ENCODE data around the gene CLEC4M.

CLEC4M gene

DNA sequence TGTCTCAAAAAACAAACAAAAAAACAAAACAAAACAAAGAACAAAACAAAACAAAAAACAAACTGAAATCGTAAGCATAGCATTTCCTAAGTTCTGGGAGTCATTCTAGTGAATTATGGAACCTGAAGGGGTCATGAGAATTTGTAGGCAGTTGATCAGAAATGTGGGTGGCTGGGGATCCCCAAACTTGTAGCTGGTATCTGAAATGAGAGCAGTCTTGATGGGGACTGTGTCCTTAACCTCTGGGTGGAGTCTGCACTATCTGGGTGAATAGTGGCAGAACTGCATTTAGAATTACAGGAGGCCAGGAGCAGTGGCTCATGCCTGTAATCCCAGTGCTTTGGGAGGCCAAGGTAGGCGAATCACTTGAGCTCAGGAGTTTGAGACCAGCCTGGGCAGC is 37.3 kb upstream of the CLEC4M start:
- no peak for DNase-seq (ENCODE audit: extremely low spot score)
- TF ChIP-seq, protein P1, sequence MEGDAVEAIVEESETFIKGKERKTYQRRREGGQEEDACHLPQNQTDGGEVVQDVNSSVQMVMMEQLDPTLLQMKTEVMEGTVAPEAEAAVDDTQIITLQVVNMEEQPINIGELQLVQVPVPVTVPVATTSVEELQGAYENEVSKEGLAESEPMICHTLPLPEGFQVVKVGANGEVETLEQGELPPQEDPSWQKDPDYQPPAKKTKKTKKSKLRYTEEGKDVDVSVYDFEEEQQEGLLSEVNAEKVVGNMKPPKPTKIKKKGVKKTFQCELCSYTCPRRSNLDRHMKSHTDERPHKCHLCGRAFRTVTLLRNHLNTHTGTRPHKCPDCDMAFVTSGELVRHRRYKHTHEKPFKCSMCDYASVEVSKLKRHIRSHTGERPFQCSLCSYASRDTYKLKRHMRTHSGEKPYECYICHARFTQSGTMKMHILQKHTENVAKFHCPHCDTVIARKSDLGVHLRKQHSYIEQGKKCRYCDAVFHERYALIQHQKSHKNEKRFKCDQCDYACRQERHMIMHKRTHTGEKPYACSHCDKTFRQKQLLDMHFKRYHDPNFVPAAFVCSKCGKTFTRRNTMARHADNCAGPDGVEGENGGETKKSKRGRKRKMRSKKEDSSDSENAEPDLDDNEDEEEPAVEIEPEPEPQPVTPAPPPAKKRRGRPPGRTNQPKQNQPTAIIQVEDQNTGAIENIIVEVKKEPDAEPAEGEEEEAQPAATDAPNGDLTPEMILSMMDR (IDR thresholded peaks at IDR 0.05; ENCODE audit: control extremely low read depth, extremely low read depth, low read depth, missing control alignments) = no peak
- CTCF ChIA-PET = interaction anchor here (1.2 to 1.6 kb wide), 5 partner anchors 9 to 73 kb away, joined by 3 to 5 read pairs (median 4); partner anchors contain the start of gene TRAPPC5
- POLR2A ChIA-PET = interaction anchor here (0.7 to 0.9 kb wide), 2 partner anchors 27 to 106 kb away, joined by 7 to 9 read pairs; no protein-coding TSS in a partner anchor

DNA sequence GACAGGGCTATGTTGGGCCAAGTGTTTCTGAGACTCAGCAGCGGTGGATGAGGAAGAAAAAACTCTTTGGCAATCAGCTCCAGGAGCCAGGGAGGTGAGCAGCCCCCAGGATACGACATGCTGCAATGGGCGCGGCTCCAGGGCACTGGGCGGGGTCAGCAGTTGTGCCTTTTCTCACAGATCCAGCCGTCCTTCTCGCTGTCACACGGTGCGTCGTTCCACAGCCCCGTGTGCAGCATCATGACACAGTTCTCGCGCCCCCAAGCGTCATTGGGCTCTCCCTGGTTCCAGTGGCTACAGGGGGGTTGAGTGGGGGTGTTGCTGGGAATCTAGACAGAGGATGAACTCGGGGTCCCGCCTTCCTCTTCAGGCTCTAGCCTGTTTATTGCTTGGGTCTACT is 33.8 kb upstream of the CLEC4M start:
- ChIA-PET CTCF (interaction anchor here (1.4 to 2.5 kb wide), 2 partner anchors 10 to 48 kb away, joined by 4 to 11 read pairs; partner anchors contain the start of gene TRAPPC5), POLR2A (no interaction called here)
- TF ChIP-seq, protein P1 (IDR thresholded peaks at IDR 0.05; ENCODE audit: control extremely low read depth, extremely low read depth, low read depth, missing control alignments) = no peak
- DNase-seq (ENCODE audit: extremely low spot score) = no peak

DNA sequence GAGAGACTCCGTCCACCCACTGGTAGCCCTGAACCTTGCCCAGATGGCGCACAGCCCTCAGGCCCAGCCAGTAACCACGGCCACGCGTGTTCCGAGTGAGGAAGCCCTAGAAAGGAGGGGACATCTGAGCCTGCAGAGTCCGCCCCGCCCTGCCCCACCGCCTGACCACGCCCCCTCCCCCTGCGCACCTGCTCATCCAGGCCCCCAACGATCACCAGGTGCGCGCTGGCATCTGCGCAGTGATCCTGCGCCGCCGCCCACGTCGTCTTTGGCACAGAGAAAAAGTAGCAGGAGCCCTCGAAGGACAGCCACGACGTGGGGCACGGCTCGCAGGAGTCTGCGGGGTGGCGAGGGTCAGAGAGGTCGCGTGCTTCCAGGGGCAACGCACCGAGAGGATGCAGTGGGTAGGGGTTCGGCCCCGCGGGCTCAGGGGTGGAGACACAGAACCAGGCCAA is 33.2 kb upstream of the CLEC4M start:
- DNase-seq (ENCODE audit: extremely low spot score) = no peak
- CTCF ChIA-PET = interaction anchor here (2.5 kb wide), 1 partner anchor 9 kb away, joined by 11 read pairs; no protein-coding TSS in a partner anchor
- POLR2A ChIA-PET = no interaction called here
- TF ChIP-seq, protein P1 (IDR thresholded peaks at IDR 0.05; ENCODE audit: control extremely low read depth, extremely low read depth, low read depth, missing control alignments) = no peak

DNA sequence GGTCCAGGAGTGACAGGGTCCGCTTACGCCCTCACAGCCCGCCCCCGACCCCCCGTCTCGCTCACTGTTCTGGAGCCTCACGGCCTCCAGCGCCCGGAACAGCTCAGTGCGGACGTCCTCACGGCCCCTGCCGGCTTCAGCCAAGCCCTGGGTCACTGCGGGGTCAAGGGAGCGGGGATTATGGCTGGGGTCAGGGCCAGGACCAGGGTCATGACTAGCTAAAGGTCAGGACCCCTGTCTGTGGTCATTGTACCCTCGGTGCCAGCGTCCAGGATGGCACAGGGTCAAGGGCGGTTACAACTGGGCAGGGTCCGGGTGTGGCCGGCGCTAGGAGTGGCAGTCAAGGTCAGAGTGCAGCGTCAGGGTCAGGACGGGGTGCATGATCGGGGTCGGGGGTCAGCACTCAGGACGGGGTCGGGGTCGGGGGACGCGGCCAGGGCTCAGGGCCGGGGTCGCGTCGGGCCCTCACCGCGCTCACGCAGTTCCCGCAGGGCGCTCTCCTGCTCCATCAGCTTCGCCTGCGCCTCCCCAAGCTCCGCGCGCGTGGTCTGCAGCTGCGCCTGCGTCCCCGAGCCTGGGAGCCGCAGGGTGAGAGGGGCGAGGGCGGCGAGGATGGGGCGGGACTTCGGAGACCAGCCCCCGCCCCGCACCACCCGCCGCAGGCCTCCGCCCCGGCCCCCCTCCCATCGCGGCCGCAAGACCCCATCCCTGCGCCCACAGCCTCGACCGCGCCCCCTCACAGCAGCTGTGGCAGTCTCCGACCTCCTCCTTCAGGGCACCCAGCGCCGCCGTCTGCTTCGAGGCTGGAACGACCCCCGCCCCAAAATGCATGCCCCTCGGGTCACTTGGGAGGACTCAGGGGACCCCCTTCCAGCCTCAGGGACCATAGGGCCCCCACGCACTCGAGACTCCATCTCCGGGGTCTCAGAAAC is 32.5 kb upstream of the CLEC4M start:
- TF ChIP-seq, protein P1 (IDR thresholded peaks at IDR 0.05; ENCODE audit: control extremely low read depth, extremely low read depth, low read depth, missing control alignments) = no peak
- CTCF ChIA-PET = no interaction called here
- POLR2A ChIA-PET = interaction anchor here (0.6 kb wide), 1 partner anchor 40 kb away, joined by 3 read pairs; no protein-coding TSS in a partner anchor
- DNase-seq (ENCODE audit: extremely low spot score) = no peak

DNA sequence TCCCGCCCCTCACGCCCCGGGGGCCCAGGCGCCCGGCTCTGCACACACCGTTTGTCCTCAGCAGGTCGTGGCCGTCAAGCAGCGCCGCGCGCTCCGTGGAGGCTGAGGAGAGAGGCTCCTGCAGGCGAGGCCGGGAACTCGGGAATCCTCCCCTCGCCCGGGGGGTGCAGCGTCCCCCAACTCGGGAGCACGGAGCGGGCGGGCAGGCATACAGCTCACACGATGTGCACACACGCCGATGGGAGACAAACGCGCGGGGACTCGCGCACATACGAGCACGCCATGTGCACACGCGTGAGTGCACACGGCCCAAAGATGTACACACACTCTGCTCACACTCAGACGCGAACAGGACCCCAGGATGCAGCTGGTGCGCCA is 31.8 kb upstream of the CLEC4M start:
- ChIA-PET POLR2A (no interaction called here), CTCF (no interaction called here)
- TF ChIP-seq, protein P1 (IDR thresholded peaks at IDR 0.05; ENCODE audit: control extremely low read depth, extremely low read depth, low read depth, missing control alignments) = no peak
- no peak for DNase-seq (ENCODE audit: extremely low spot score)

DNA sequence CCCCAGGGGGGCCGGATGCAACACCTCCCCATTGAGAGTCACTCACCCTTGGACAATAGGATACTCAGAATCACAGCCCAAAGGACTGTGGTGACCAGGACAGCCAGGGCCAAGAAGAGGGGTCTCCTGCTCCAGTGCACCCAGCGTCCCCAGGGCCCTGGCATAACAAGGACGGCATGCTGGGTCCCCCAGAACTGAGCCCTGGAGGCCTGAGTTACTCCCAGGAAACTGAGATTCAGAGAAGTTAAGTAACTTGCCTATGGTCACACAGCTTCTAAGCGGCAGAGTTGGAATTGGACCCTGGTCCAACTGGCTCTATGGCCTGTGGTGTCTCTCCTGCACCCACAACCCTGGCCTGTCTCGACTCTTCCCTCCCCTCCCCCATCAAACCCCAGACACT is 31.4 kb upstream of the CLEC4M start:
- DNase-seq (ENCODE audit: extremely low spot score) = no peak
- CTCF ChIA-PET = interaction anchor here (1.3 to 1.5 kb wide), 2 partner anchors 10 to 12 kb away, joined by 3 read pairs; no protein-coding TSS in a partner anchor
- POLR2A ChIA-PET = no interaction called here
- TF ChIP-seq, protein P1 (IDR thresholded peaks at IDR 0.05; ENCODE audit: control extremely low read depth, extremely low read depth, low read depth, missing control alignments) = no peak

Measured in GM10248 (cell line).